GM21619 (cell line): ENCODE measurements around the gene GXYLT1.
"Not testable (repeated sequence)": the region's sequence is repeated elsewhere in the genome, so short reads cannot be mapped to it uniquely, and the experiment has no call there.

Experiments
- ATAC-seq: cut with Tn5 transposase; IDR thresholded peaks from one replicate; pipeline ENCODE4 v1.9.1; 2021; ENCODE audit not compliant: unreplicated experiment

The GXYLT1 gene, protein sequence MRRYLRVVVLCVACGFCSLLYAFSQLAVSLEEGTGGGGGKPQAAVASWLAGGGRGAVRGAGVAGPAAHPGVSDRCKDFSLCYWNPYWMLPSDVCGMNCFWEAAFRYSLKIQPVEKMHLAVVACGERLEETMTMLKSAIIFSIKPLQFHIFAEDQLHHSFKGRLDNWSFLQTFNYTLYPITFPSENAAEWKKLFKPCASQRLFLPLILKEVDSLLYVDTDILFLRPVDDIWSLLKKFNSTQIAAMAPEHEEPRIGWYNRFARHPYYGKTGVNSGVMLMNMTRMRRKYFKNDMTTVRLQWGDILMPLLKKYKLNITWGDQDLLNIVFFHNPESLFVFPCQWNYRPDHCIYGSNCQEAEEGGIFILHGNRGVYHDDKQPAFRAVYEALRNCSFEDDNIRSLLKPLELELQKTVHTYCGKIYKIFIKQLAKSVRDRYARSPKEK

DNA sequence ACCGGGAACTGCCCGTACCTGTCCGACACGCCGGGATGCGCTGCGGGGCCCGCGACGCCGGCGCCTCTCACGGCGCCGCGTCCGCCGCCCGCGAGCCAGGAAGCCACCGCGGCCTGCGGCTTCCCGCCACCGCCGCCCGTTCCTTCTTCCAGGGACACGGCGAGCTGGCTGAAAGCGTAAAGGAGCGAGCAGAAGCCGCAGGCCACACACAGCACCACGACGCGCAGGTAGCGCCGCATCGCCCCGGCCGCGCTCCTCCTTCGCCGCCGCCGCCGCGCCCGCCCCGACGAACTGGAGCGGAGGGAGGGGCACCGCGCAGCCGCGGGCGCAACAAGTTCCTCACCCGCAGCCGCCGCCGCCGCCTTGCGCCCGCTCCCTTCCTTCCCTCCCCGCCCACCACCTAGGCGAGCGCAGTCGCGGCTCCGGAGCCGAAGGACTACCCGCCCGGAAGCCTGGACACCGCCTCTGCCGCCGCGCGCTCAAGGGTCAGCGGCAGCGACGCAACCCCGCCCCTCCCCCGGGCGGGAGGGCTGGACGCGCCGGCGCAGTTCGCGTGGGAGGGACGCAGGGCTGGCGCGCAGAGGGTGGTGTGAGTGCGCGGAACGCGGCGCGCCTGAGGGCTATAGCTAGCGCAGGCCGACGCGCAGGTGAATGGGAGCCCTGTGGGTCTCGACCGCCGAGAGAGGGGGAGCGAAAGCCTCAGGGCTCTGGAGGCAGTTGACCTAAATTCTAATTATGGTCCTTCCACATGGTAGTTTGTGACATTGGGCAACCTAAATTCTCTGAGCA, at the start of gene GXYLT1:
TSS of gene GXYLT1 (minus strand) at position 467 of the 789 bp plus-strand sequence. CDS start at position 239, 228 bp downstream.
- ATAC-seq = peak; percentile 92

DNA sequence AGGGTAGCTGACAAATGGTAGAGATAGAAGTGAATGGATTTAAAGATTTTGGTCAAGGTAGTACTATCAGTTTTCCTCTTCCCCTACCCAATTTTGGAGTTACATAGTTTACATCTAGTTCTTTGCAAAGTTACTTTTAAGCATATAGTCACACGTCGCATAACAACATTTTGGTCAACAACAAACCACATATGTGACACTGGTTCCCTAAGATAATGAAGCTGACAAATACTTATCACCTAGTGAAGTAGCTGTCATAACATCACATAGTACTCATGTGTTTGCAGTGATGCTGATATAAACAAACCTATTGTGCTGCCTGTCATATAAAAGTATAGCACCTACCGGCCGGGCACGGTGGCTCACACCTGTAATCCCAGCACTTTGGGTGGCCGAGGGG, 48.0 kb upstream of the GXYLT1 start:
- no peak for ATAC-seq

DNA sequence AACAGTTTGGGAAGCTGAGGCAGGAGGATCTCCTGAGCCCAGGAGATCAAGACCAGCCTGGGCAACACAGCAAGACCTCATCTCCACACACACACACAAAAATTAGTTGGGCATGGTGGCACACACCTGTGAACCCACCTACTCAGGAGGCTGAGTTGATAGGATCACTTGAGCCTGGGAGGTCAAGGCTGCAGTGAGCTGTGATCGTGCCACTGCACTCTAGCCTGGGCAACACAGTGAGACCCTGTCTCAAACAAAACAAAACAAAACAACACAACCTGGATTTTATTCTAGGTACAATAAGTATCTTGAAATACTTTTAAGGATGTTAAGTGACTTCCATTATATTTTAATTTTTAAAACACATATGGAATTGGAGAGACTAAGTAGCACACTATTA, 47.6 kb upstream of the GXYLT1 start:
- ATAC-seq = no peak

DNA sequence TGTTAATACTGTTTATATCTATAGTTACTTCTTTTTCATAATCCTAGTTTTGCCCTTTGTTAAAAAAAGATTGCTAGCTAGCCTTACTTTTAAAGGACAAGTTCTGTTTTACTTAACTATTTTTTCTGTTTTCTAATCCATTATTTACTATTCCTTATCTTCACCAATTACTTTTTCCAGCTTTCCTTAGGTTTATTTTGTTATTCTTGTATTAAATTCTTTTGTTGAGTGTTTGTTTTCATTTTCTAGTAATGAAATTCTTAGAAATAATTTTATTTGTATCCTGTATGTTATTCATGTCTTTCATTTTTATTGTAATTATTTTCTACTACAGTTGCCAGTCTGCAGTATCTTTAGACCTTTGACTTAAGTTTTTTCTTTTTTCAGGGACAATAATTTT, 45.7 kb upstream of the GXYLT1 start:
- ATAC-seq = no peak

DNA sequence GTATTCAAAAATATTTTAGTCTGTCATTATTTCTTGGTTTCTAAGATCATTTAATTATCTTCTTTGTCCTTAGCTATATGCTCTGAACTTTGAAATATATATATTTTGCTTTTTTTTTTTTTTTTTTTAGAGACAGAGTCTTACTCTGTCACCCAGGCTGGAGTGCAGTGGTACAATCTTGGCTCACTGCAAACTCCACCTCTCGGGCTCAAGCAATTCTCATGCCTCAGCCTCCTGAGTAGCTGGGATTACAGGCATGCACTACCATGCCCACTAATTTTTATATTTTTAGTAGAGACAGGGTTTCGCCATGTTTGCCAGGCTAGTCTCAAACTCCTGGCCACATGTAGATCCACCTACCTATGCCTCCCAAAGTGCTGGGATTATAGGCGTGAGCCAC, 43.6 kb upstream of the GXYLT1 start:
- ATAC-seq = not testable (repeated sequence)

DNA sequence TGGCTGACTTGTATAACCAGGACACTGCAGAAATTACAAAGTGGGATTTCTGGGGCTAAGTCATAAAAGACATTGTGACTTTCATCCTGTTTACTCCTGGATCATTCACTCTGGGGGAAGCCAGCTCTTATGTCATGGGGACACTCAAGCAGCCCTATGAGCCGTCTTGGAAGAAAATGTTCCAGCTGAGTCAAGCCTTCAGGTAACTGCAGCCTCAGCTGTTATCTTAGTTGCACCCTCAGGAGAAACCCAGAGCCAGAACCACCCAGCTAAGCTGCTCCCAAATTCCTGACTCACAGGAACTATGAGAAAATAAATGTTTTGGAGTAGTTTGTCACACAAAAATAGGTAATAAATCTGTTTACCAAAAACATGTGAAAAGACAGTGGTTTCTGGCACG, 43.1 kb upstream of the GXYLT1 start:
- no peak for ATAC-seq

DNA sequence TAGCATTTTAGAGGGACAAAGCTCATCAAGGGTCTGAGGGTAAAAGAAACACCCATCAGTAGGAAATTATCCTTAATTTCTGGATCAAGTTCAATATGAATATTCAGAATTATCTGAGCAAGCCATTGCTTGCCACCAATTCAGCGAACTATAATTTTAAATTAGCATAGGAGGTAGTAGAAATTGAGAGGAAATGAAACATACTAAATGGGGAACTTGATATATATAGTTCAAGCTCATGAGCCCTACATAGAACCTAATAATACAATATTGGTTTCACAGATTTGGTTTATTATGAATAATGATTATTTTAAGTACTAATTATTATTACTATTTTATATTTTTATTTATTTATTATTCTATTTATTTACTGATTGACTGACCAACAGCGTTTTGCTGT, 42.1 kb upstream of the GXYLT1 start:
- ATAC-seq = no peak

DNA sequence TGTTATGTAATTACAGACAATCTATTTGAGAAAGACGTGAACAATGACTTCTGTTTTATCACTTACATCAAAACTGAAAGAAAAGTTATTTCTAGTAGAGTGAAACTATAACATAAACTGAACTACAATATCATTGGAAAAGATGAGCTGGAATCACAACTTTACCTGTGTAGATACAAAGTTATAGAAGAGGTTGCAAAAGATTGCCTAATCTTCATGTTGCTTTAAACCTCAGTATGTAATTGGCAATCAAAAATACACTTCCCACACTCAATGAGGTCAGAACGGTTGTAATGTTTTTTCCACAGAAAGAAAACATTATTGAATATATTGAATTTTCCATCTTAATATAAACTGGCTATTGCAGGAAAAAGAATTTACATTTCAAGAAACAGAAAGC, 37.7 kb upstream of the GXYLT1 start:
- ATAC-seq = no peak

DNA sequence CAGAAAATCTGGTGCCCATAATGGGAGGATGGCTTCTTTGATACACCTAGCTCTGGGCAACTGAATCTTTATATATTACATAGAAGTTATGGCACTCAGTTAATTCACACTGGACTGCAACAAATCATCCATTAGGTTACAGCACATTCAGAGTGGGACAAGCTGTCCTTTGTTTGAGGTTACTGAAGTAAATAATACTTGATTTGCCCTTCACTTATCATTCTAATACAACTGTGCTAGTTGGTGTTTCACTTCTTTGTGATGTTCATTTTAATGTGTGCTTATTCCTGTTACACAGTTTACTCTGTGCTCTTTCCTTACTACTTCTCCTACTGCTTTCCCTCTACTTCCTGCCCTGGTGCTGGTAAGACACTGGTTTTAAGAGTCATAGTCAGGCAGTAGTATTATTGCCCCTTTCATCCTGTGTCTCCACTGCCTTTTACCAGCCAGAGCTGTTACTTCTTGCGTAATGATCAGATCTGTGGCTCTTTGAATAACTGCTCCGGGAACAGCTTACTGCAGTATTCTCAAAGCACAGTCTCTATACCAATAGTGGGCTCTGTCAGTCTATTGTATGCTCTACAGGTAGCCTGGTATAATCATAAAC, 36.4 kb upstream of the GXYLT1 start:
- no peak for ATAC-seq

DNA sequence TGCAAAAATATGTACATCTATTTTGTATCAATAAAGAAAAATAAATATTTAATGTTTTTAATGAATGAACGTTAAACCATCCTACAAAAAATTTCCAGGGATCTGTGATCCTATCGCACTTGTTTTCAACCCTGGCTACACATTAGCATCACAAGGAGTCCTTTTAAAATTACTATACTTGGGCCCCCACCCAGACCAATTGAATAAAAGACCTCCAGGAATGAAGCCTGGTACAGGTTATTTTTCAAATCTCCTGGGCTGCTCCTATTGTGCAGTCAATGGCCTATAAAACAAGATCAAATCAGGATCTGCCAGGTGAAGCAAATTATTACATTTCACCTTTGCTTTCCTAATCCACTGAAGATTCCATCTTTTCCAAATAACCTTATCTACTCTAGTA, 33.4 kb upstream of the GXYLT1 start:
- ATAC-seq = no peak

DNA sequence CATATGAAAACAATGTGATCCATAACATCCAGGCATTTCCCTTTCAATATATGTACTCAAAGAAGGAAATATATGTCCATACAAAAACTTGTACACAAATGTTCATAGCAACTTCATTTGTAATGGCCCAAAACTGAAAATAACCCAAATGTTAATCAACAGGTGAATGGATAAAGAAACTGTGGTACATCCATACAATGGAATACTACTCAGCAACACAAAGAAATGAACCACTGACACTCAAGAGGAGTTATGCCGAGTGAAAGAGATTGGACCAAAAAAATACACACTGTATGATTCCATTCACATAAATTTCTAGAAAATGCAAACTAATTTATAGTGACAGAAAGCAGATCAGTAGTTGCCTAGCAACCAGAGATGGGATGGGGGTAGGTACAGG, 30.3 kb upstream of the GXYLT1 start:
- ATAC-seq = no peak

DNA sequence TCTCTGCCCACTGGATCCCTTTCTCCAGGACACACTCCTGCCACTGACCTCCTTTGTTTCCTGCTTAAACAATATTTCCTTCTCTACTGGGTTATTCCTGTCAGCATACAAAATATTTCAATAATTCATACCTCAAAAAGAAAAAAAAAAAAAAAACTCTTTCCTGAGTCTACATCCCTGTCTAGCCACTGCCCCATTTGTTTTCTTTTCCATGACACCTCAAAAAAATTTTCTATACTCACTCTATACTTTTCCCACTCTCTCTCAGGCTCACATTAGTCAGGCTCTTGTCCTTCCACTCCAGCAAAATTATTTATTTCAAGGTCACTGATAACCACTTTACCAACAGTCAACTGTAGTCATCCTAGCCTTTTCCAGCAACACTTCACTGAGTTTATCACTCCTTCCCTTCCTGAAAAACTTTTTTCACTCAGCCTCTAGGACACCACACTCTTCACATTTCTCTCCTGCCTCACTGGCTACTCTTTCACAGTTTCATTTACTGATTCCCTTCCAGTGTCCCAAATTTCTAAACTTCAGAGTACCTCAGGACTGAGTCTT, 29.4 kb upstream of the GXYLT1 start:
- ATAC-seq = no peak

DNA sequence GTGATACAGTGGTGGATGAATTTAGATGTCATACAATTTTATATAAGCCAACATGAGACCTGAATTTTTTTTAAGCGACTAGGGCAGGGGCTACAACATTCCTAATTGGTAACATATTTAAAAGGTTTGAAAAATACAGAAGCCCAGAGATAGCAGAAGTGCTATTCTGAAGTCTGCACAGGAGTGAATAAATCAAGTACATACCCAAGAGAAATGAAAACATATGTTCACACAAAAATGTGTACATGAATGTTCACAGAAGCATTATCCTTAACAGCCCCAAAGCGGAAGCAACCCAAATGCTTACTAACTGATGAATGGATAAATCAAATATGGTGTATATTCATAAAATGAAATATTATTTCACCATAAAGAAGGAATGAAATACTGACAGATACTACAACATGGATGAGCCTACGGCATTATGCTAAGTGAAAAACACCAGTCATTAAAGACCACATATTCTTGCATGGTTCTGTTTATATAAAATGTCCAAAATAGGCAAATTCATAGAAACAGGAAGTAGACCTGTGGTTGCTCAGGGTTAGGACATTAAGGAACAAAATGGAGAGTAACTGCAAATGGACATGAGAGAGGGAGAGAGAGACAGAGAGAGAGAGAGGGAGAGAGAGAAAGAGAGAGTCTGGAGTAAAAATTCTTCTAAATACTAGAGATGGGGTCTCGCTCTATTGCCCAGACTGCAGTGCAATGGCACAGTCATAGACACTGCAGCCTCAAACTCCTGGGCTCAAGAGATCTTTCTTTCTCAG, 28.0 kb upstream of the GXYLT1 start:
- ATAC-seq = no peak

DNA sequence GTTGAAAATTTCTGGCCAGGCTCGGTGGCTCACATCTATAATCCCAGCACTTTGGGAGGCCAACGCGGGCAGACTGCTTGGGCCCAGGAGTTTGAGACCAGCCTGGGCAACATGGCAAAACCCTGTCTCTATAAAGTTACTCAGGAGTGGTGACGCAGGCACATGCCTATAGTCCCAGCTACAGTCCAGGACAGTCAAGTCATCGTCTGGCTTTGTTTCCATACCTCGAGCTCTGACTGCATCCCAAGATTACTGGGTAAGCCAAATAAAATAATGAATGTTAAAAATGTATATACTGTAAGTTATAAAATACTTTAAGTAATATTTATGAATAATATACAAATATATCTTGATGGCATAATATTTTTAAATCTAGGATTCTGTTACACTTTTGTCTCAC, 23.0 kb upstream of the GXYLT1 start:
- no peak for ATAC-seq

DNA sequence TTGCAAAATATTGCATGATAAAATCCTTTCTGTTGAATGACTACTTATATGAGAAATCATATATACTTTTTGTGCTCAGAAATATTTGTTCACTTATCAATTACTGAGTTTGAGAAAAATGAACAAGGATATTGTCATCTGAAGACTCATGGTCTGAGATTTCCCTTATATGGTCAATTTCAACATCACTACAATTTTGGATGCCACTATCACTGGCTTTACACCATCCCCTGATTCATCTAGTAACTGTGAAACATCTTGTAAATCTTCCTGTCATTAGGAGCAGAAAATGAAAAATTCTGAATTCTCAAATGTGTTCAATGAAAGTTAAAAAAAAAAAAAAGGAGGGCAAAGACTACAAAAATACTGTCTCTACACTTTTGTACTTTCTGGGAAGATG, 21.8 kb upstream of the GXYLT1 start:
- ATAC-seq = no peak

DNA sequence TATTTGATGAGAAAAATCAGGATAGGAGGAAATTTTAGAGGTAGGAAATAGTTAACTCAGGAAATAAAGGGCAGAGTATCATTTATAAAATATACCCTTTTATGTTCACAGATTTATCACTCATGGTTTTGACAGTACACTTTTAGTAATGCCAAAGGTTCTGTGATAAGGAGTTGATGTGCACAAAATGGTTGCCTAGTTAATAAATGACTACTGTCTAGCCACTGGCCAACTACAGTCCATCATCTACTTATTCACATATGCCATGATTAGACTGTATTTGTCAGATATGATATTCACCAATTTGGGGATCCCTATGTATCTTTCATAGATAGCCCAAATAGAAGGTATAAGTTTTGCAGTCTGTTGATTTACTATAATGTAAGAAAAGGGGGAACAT, 19.2 kb upstream of the GXYLT1 start:
- ATAC-seq = no peak

DNA sequence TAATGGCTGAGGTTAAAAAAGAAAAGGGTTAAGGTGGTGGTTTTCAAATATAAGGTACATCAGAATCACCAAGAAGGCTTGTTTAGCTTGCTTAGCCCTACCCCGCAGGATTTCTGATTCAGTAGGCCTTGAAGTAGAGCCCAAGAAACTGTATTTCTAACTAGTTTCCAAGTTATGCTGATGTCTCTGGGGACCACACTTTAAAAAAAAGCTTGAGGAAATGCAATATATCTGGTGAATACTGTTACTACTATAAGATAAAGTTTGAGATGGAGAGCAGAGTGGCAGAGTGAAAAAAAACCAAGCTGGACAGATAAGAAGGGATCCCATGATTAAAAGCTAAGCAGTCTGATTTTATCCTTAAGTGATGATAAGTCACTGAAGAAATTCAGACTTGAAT, 18.3 kb upstream of the GXYLT1 start:
- ATAC-seq = no peak

DNA sequence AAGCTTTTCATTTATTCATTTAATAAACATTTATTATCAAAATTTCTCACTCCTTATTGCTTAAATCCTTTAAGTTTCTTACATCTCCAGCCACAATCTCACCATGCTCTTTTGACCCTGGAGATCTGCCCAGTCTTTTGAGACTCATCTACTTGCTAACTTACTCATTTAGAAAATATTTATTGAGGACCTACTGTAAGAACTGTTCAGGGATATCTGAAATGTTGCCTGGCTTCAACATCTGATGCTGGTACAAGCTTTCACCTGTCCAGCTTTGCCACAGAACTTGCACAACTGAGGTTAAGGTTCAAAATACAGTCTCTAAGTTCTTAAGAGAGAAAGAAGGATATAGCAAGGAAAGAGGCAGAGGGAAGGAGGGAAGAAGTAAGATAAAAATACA, 17.5 kb upstream of the GXYLT1 start:
- ATAC-seq = no peak

DNA sequence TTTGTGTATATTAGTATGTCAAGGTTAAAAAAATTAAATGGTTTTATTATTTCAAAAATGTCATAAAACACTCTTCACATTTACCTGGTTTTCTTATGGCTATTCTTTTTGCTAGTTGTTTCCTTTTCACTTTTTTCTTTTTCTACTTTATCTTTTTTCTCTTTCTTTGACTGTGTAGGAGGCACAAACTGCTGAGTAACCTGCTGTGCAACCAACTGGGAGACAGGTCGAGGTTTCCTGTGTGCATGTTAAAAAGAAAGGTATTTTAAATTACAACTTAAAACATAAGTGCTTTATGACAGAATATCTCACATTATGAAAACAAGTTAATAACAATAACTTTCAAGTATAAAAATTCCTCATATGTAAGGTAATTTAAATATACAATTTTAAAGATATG, 16.9 kb upstream of the GXYLT1 start:
- ATAC-seq = no peak

DNA sequence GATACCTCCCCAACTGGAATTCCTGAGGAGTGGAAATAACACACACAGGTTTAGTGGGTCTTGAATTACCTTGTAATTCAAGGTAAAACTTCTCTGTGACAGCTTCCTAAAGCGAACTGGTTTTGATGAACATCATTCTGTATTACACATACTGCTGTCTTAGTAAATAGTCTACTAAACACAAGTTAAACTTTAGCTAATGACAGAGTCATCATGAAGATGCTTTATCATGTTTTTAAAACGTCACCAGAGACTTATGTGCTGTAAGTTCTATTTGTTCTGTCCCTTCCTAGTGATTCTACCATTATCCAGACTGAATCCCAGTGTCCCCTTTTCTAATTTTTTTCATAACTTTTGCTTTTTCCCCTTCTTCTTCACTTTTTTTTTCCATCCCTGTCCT, 11.6 kb upstream of the GXYLT1 start:
- ATAC-seq = no peak
